ENCODE data around the gene PLCE1. TPM values are rescaled to one million over a fixed set of nuclear protein-coding genes. Genes with fewer than 3 reads are reported as not detected.

The PLCE1 gene
- total and polyA plus RNA-seq, 2 of the 8 experiments (the other 6 are each of a cell fraction or from before 2014, with no cell fraction given), result 0.05 to 0.06 TPM

DNA sequence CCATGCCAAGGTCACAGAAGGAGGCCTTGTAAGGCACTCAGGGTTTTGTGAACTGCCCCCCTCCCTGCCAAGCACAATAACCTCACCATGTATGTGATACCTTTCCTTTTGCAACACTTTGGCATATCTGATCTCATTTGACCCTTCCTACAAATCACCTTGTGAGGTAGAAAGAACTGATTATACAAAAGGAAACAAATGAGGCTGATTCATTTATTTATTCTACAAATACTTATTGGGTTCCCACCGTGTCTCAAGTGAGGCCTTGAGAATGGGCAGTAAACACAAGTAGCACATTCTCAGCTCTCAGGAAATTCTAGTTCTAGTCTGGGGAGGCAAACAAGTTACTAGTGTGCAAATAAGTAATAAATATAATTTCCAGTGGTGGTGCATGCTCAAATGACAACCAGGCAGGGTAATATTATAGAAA lies 19.6 kb downstream of the PLCE1 start:
- H3K4me2 ChIP-seq (ENCODE audit: insufficient read depth in 1 of 2, low read depth in 2 of 2, low read length in 2 of 2), result no peak overlapping the region

More for the DNA sequence above, 19.6 kb downstream of the PLCE1 start:
- Histone ChIP-seq H3K27me3 (replicated peaks in 1 of 4; ENCODE audit: control insufficient read depth in 3 of 4, extremely low read depth in 1 of 4, insufficient read depth in 3 of 4, low read length in 3 of 4) (no peaks in the 10 kb centered on the region), H3K23me2 (ENCODE audit: low read depth, low read length) (no peaks in the 10 kb centered on the region), H4K5ac (ENCODE audit: insufficient read length, low read depth, low read length) (no peak overlapping the region), H3K79me1 (ENCODE audit: low read depth, low read length) (no peaks in the 10 kb centered on the region), H3K9ac (replicated peaks in 1 of 4; ENCODE audit: extremely low read depth in 1 of 4, low read depth in 3 of 4, low read length in 3 of 4) (no peak overlapping the region), H3K56ac (replicated peaks; ENCODE audit: insufficient read length, low read depth, low read length) (no peak overlapping the region), H3K36me3 (ENCODE audit: control insufficient read depth in 2 of 4, insufficient read depth in 4 of 4, low read length in 3 of 4) (no peaks in the 10 kb centered on the region), H4K20me1 (replicated peaks in 1 of 2; ENCODE audit: control insufficient read depth in 1 of 2, insufficient read depth in 2 of 2, low read length in 2 of 2) (no peaks in the 10 kb centered on the region), H2AFZ (ENCODE audit: low read length) (no peak overlapping the region), H3K18ac (ENCODE audit: extremely low read depth, low read length) (no peak overlapping the region), H3K27ac (ENCODE audit: low read depth, low read length) (no peak overlapping the region), H4K8ac (ENCODE audit: extremely low read depth, insufficient read depth, low read length) (no peak overlapping the region), H4K91ac (replicated peaks; ENCODE audit: insufficient read length, low read length) (no peak overlapping the region), H3K9me3 (ENCODE audit: insufficient read depth in 2 of 2, low read depth in 1 of 2, low read length in 1 of 2) (0 out of 4 replicates have a peak, but pooled peaks cover 0 to 8% of the 10 kb centered on the region in 2 experiments), H2BK12ac (ENCODE audit: low read depth, low read length) (no peak overlapping the region), H3K4me1 (replicated peaks in 1 of 4; ENCODE audit: control insufficient read depth in 3 of 4, insufficient read depth in 4 of 4, low read length in 3 of 4) (0 out of 7 replicates have a peak, but pooled peaks cover 0 to 4% (median 0%) of the 10 kb centered on the region in 4 experiments), H2BK20ac (ENCODE audit: low read length) (no peak overlapping the region), H3K4ac (replicated peaks; ENCODE audit: insufficient read length, low read depth, low read length) (no peak overlapping the region), H2BK15ac (ENCODE audit: low read length) (no peak overlapping the region), H2AK5ac (ENCODE audit: low read depth, low read length) (no peak overlapping the region), H3K4me3 (ENCODE audit: extremely low read depth in 1 of 4, insufficient read depth in 2 of 4, low read depth in 3 of 4, low read length in 4 of 4) (no peak overlapping the region), H2BK120ac (replicated peaks; ENCODE audit: low read depth, low read length) (no peak overlapping the region), H2BK5ac (ENCODE audit: low read depth, low read length) (no peak overlapping the region), H3K14ac (ENCODE audit: insufficient read length) (no peak overlapping the region), H3K79me2 (ENCODE audit: control insufficient read depth in 1 of 2, insufficient read depth in 2 of 2, low read length in 2 of 2) (no peaks in the 10 kb centered on the region), H3K23ac (ENCODE audit: insufficient read length) (no peak overlapping the region)
- no peak for FAIRE-seq
- no peak for TF ChIP-seq POLR2A (IDR thresholded peaks at IDR 0.05; ENCODE audit: control extremely low read depth in 1 of 2, low read depth in 2 of 2, low read length in 2 of 2)
- TF ChIP-seq GABPA (IDR thresholded peaks at IDR 0.05; ENCODE audit: borderline replicate concordance, insufficient read depth, low read length), result no peak
- TF ChIP-seq BCL11A (IDR thresholded peaks at IDR 0.05; ENCODE audit: low read depth in 2 of 2, low read length in 2 of 2), result no peak
- no peak for TF ChIP-seq SIRT6 (IDR thresholded peaks at IDR 0.05; ENCODE audit: low read length)
- no peak for TF ChIP-seq CHD1 (IDR thresholded peaks at IDR 0.05; ENCODE audit: low read depth, low read length)
- POLR2A ChIA-PET (ENCODE audit: partially characterized antibody), result no interaction called here
- DNase-seq (ENCODE audit: low read depth in 1 of 2, low spot score in 2 of 2), result no peak
- 95% methylated on average over 1 of the region's 1 CpG; no CpG with 5 or more reads in 1 of the 2 experiments for WGBS, 2 experiments (ENCODE audit: extremely low coverage in 1 of 2, insufficient coverage in 1 of 2, insufficient read length in 1 of 2, insufficient replicate concordance in 2 of 2, low coverage in 1 of 2, low lambda C conversion rate in 2 of 2, missing lambda C conversion rate in 1 of 2)
- CTCF ChIA-PET (ENCODE audit: partially characterized antibody), result interaction anchor here (0.9 to 1.0 kb wide), 2 partner anchors 10 to 96 kb away, joined by 3 read pairs; no protein-coding TSS in a partner anchor

Measured in H1 (cell line).